Measurements from ENCODE around the gene SCARB1. TPM values are rescaled to one million over a fixed set of nuclear protein-coding genes. Genes with fewer than 3 reads are reported as not detected.
A peak's percentile ranks its signal among the peaks of the same experiment; 100 is the strongest.

The SCARB1 gene
- total and polyA plus RNA-seq, 9 of the 15 experiments (the other 6 are each of a cell fraction or from before 2014, with no cell fraction given) = 0.56 to 157 (median 52.8) TPM

GRCh38 chr12:124766727-124767065, 97.0 kb downstream of the SCARB1 start:
- H3K9me3 ChIP-seq (replicated peaks; ENCODE audit: control insufficient read depth, insufficient read depth, low read depth, low read length) = peaks cover 12% of the 10 kb centered on the region
- no peak overlapping the region for H3K4me3 ChIP-seq
- H3K27me3 ChIP-seq (ENCODE audit: control insufficient read depth in 2 of 2, insufficient read depth in 2 of 2, low read length in 2 of 2) = peaks cover 0 to 20% of the 10 kb centered on the region in 2 experiments; a peak in 2 of 5 replicates
- no peaks in the 10 kb centered on the region for H3K79me2 ChIP-seq (ENCODE audit: control insufficient read depth, insufficient read depth, low read length)
- no peaks in the 10 kb centered on the region for H3K9me1 ChIP-seq (ENCODE audit: control insufficient read depth, insufficient read depth, low read length)
- DNase-seq (ENCODE audit: extremely low read depth in 1 of 4, low spot score in 3 of 4) (no peak), ATAC-seq (no peak), FAIRE-seq (no peak)
- H4K20me1 ChIP-seq (replicated peaks; ENCODE audit: control insufficient read depth, insufficient read depth, low read length) = no peaks in the 10 kb centered on the region
- ChIA-PET CTCF (ENCODE audit: low intra/inter-chr PET ratio) (interaction anchor here (0.6 to 1.9 kb wide), 3 partner anchors 173 to 713 kb away, joined by 3 to 7 read pairs (median 3); no protein-coding TSS in a partner anchor), POLR2A (interaction anchor here (0.6 kb wide), 1 partner anchor 714 kb away, joined by 5 read pairs; no protein-coding TSS in a partner anchor)
- H3K4me1 ChIP-seq (replicated peaks in 1 of 2; ENCODE audit: control insufficient read depth in 2 of 2, insufficient read depth in 2 of 2, low read length in 2 of 2) = peaks cover 0 to 6% of the 10 kb centered on the region in 2 experiments; a peak in 2 of 5 replicates
- in situ Hi-C loops (cut with MboI) (loop anchor here (10.0 kb wide), 1 partner anchor 432 kb away; no protein-coding TSS in a partner anchor), intact Hi-C loops (cut with micrococcal nuclease) (loop anchor here (1.0 kb wide), 1 partner anchor 730 kb away; no protein-coding TSS in a partner anchor)
- H2AFZ ChIP-seq (ENCODE audit: low read depth, low read length) = no peak overlapping the region
- no peaks in the 10 kb centered on the region for H3K36me3 ChIP-seq (ENCODE audit: control insufficient read depth, insufficient read depth, low read length)
- BruUV-seq (replicated peaks) = no TSS peak
- 0 out of 4 replicates have a peak, but pooled peaks of 1 of the 2 experiments have one; percentile 16 for TF ChIP-seq MNT (conservative IDR thresholded peaks at IDR 0.05)
- no peak for TF ChIP-seq HMG20B (CRISPR knock-in tag; IDR thresholded peaks at IDR 0.05)
- peak; percentile 62; the same call in 1 of the 2 replicates for TF ChIP-seq ZNF431 (CRISPR knock-in tag; IDR thresholded peaks at IDR 0.05)
- no peak overlapping the region for H3K9ac ChIP-seq (ENCODE audit: insufficient read depth in 1 of 2, low read depth in 2 of 2, low read length in 2 of 2)
- no peak overlapping the region for H3K4me2 ChIP-seq (ENCODE audit: insufficient read depth, low read length)
- no peak overlapping the region for H3K27ac ChIP-seq (ENCODE audit: extremely low read depth, low read depth, low read length)
